ENCODE data around the gene PLEKHB2.

DNA sequence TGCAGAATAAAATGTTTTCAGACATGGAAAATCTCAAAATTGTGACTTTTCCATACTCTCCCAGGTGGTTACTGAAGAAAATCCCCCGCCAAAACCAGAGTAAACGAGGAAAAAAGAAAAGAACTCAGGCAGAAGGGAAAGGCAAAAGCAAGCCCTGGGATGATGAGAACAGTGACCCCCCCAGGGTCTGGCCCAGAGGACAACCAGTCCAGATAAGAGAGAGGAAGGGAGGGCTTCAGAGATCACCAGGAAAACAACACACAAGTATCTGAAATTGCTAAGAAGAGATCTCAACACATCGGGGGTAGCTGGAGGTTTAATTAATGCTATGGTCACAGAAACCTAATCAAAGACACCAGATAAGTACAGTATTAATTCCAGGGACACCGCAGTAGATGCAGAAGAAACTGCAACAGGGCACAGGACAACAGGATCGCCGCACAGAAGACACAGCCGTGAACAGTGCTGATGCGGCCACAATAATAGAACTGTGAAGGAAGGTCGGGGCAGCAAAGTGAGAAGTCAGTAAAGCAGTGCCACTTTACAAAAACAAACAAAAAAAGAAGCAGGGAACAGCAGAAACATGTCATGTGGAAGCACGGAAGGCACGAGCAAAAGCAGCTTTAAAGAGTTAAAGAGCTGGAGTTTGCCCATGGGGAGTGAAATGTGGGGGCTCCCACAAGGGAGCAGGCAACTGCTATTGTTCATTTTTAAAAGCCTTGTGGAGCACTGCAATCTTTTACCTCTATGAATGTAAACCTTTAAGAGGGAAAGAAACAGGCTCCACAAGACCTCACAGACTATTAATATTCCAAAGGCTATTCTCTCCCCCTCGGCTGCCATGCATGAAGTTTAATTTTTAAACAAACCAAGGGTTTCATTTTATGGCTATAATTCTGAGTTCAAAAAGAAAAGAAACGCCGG is 40.3 kb upstream of the PLEKHB2 start:
- TF ChIP-seq, protein P1, sequence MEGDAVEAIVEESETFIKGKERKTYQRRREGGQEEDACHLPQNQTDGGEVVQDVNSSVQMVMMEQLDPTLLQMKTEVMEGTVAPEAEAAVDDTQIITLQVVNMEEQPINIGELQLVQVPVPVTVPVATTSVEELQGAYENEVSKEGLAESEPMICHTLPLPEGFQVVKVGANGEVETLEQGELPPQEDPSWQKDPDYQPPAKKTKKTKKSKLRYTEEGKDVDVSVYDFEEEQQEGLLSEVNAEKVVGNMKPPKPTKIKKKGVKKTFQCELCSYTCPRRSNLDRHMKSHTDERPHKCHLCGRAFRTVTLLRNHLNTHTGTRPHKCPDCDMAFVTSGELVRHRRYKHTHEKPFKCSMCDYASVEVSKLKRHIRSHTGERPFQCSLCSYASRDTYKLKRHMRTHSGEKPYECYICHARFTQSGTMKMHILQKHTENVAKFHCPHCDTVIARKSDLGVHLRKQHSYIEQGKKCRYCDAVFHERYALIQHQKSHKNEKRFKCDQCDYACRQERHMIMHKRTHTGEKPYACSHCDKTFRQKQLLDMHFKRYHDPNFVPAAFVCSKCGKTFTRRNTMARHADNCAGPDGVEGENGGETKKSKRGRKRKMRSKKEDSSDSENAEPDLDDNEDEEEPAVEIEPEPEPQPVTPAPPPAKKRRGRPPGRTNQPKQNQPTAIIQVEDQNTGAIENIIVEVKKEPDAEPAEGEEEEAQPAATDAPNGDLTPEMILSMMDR (IDR thresholded peaks at IDR 0.05), result no peak
- no peak for TF ChIP-seq EZH2 (IDR thresholded peaks at IDR 0.05; ENCODE audit: borderline replicate concordance, insufficient read depth, low read depth, low read length, poor library complexity, severe bottlenecking)

All from B cell (primary cell).